ENCODE results near the gene PEAK1.
"Not testable (repeated sequence)": the region's sequence is repeated elsewhere in the genome, so short reads cannot be mapped to it uniquely, and the experiment has no call there.

Gene PEAK1

GRCh38 chr15:77415450-77416147 is 4.3 kb downstream of the PEAK1 start:
- peaks cover 13% of the 10 kb centered on the region for H3K27me3 ChIP-seq
- no peak overlapping the region for H3K27ac ChIP-seq
- H3K9me3 ChIP-seq: no peaks in the 10 kb centered on the region
- no peak overlapping the region for H3K4me3 ChIP-seq
- H3K9ac ChIP-seq: no peak overlapping the region
- TF ChIP-seq Cebpa-rat (IDR thresholded peaks at IDR 0.05): no peak
- H4K20me1 ChIP-seq: 0 out of 2 replicates have a peak, but pooled peaks cover 17% of the 10 kb centered on the region
- no peaks in the 10 kb centered on the region for H3K36me3 ChIP-seq
- H3K4me1 ChIP-seq: peaks cover 5% of the 10 kb centered on the region; the same call in 1 of the 2 replicates
- H3K4me2 ChIP-seq: no peak overlapping the region

GRCh38 chr15:77414789-77415442 is 5.0 kb downstream of the PEAK1 start:
- H3K27me3 ChIP-seq: peaks cover 13% of the 10 kb centered on the region

GRCh38 chr15:77413699-77414349 is 6.1 kb downstream of the PEAK1 start:
- H4K20me1 ChIP-seq: 0 out of 2 replicates have a peak, but pooled peaks cover 15% of the 10 kb centered on the region
- H3K4me2 ChIP-seq: no peak overlapping the region
- TF ChIP-seq Cebpa-rat (IDR thresholded peaks at IDR 0.05): no peak
- no peak overlapping the region for H3K4me3 ChIP-seq
- H3K9ac ChIP-seq: no peak overlapping the region
- peaks cover 6% of the 10 kb centered on the region for H3K27me3 ChIP-seq
- no peaks in the 10 kb centered on the region for H3K36me3 ChIP-seq
- no peak overlapping the region for H3K27ac ChIP-seq
- H3K9me3 ChIP-seq: no peaks in the 10 kb centered on the region
- peaks cover 13% of the 10 kb centered on the region for H3K4me1 ChIP-seq

More at GRCh38 chr15:77414789-77415442, 5.0 kb downstream of the PEAK1 start:
- Histone ChIP-seq H3K4me2 (no peak overlapping the region), H3K27ac (no peak overlapping the region), H4K20me1 (0 out of 2 replicates have a peak, but pooled peaks cover 17% of the 10 kb centered on the region), H3K9ac (no peak overlapping the region), H3K36me3 (no peaks in the 10 kb centered on the region), H3K4me3 (no peak overlapping the region), H3K4me1 (peaks cover 9% of the 10 kb centered on the region), H3K9me3 (no peaks in the 10 kb centered on the region)
- no peak for TF ChIP-seq Cebpa-rat (IDR thresholded peaks at IDR 0.05)

- Histone ChIP-seq H4K20me1 (0 out of 2 replicates have a peak, but pooled peaks cover 8% of the 10 kb centered on the region), H3K27me3 (no peaks in the 10 kb centered on the region), H3K9ac (no peak overlapping the region), H3K27ac (no peak overlapping the region), H3K4me2 (no peak overlapping the region), H3K9me3 (no peaks in the 10 kb centered on the region), H3K36me3 (no peaks in the 10 kb centered on the region), H3K4me3 (no peak overlapping the region), H3K4me1 (peaks cover 11% of the 10 kb centered on the region)
- no peak for TF ChIP-seq Cebpa-rat (IDR thresholded peaks at IDR 0.05)
These were observed 6.8 kb downstream of the PEAK1 start for GRCh38 chr15:77412972-77413698.

GRCh38 chr15:77411619-77411976 is 8.3 kb downstream of the PEAK1 start:
- H3K36me3 ChIP-seq: no peaks in the 10 kb centered on the region
- H3K4me1 ChIP-seq: peaks cover 11% of the 10 kb centered on the region
- H3K27ac ChIP-seq: no peak overlapping the region
- H4K20me1 ChIP-seq: 0 out of 2 replicates have a peak, but pooled peaks cover 6% of the 10 kb centered on the region
- no peak overlapping the region for H3K4me2 ChIP-seq
- H3K9me3 ChIP-seq: no peaks in the 10 kb centered on the region
- H3K4me3 ChIP-seq: no peak overlapping the region
- H3K27me3 ChIP-seq: no peaks in the 10 kb centered on the region
- no peak overlapping the region for H3K9ac ChIP-seq
- no peak for TF ChIP-seq Cebpa-rat (IDR thresholded peaks at IDR 0.05)

- Histone ChIP-seq H4K20me1 (0 out of 2 replicates have a peak, but pooled peaks cover under 1% of the 10 kb centered on the region), H3K9ac (no peak overlapping the region)
These were observed 8.9 kb downstream of the PEAK1 start for GRCh38 chr15:77410701-77411618.

GRCh38 chr15:77410157-77410500 is 9.8 kb downstream of the PEAK1 start:
- not testable (repeated sequence) for H3K9me3 ChIP-seq, H3K27ac ChIP-seq, H3K36me3 ChIP-seq, H3K4me3 ChIP-seq, H4K20me1 ChIP-seq, H3K9ac ChIP-seq, H3K27me3 ChIP-seq
- H3K4me1 ChIP-seq: peaks cover 17% of the 10 kb centered on the region
- H3K4me2 ChIP-seq: peak overlapping the region; percentile 42

More at GRCh38 chr15:77410701-77411618, 8.9 kb downstream of the PEAK1 start:
- Histone ChIP-seq H3K4me3 (no peak overlapping the region), H3K27ac (no peak overlapping the region), H3K27me3 (no peaks in the 10 kb centered on the region), H3K4me1 (peaks cover 15% of the 10 kb centered on the region), H3K4me2 (no peak overlapping the region), H3K36me3 (no peaks in the 10 kb centered on the region), H3K9me3 (no peaks in the 10 kb centered on the region)
- no peak for TF ChIP-seq Cebpa-rat (IDR thresholded peaks at IDR 0.05)

GRCh38 chr15:77409259-77410156 is 10.4 kb downstream of the PEAK1 start:
- H3K4me2 ChIP-seq: peak overlapping the region; percentile 42
- H3K4me1 ChIP-seq: peaks cover 17% of the 10 kb centered on the region
- no peaks in the 10 kb centered on the region for H3K9me3 ChIP-seq
- H3K4me3 ChIP-seq: no peak overlapping the region
- H3K36me3 ChIP-seq: no peaks in the 10 kb centered on the region
- no peaks in the 10 kb centered on the region for H3K27me3 ChIP-seq
- no peaks in the 10 kb centered on the region for H4K20me1 ChIP-seq
- no peak overlapping the region for H3K9ac ChIP-seq
- TF ChIP-seq Cebpa-rat (IDR thresholded peaks at IDR 0.05): no peak
- no peak overlapping the region for H3K27ac ChIP-seq

Measured in BLaER1 (cell line).